GM20000 (cell line): ENCODE results near the gene ST6GALNAC3.

ENCODE experiments used
- DNase-seq: peaks from one replicate; pipeline ENCODE4 v3.0.0; 2012; ENCODE audit warnings: low spot score
- TF ChIP-seq, protein P1 (sequence below): IDR thresholded peaks from 2 replicates; pipeline ENCODE4 v1.5.1; 2012; ENCODE audit warnings: mild to moderate bottlenecking, control low read depth; ENCODE audit errors: extremely low read depth, missing control alignments

The ST6GALNAC3 gene

DNA sequence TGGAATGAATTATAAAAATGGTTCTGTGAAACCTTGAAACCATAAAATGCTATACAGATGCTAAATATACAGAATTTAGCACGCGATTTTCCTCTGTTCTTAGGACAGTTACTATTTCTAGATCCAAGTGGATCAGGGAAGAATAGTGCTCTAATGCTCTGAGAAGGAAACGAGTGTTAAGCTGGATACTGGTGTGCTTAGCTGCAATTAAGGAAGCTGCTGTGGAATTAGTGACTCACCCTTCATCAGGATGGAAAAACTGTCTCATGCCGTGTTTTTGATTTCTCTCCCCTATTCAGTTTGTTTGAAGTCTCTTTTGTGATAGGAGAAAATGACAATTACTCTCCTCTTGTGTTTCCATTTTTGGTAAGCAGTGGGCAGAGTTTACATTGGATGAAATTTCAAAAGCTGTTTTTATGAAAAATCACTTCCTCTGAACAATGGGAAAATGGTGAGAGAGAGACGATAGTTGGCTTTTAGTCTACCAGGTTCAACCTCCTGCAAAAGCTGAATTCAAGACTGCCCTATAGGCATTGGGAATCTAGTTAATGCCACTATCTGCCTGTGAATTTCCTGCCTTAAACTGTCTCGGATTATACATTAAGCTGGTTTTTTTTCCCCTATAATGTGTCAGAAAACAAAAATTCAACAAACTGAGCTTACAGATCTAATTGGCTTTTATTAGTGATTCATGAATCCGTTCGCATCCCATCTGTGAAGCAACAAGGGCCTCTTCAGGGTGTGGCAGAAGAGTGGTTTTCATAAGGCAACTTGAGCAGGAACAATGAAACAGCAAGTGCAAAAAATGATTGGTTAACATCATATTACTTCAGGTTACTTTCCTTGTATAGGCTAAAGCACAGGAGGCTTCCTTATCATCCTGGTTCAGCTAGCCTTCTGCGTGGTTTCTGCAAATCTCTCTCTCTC is 179.8 kb downstream of the ST6GALNAC3 start:
- TF ChIP-seq, protein P1, sequence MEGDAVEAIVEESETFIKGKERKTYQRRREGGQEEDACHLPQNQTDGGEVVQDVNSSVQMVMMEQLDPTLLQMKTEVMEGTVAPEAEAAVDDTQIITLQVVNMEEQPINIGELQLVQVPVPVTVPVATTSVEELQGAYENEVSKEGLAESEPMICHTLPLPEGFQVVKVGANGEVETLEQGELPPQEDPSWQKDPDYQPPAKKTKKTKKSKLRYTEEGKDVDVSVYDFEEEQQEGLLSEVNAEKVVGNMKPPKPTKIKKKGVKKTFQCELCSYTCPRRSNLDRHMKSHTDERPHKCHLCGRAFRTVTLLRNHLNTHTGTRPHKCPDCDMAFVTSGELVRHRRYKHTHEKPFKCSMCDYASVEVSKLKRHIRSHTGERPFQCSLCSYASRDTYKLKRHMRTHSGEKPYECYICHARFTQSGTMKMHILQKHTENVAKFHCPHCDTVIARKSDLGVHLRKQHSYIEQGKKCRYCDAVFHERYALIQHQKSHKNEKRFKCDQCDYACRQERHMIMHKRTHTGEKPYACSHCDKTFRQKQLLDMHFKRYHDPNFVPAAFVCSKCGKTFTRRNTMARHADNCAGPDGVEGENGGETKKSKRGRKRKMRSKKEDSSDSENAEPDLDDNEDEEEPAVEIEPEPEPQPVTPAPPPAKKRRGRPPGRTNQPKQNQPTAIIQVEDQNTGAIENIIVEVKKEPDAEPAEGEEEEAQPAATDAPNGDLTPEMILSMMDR = no peak
- no peak for DNase-seq

DNA sequence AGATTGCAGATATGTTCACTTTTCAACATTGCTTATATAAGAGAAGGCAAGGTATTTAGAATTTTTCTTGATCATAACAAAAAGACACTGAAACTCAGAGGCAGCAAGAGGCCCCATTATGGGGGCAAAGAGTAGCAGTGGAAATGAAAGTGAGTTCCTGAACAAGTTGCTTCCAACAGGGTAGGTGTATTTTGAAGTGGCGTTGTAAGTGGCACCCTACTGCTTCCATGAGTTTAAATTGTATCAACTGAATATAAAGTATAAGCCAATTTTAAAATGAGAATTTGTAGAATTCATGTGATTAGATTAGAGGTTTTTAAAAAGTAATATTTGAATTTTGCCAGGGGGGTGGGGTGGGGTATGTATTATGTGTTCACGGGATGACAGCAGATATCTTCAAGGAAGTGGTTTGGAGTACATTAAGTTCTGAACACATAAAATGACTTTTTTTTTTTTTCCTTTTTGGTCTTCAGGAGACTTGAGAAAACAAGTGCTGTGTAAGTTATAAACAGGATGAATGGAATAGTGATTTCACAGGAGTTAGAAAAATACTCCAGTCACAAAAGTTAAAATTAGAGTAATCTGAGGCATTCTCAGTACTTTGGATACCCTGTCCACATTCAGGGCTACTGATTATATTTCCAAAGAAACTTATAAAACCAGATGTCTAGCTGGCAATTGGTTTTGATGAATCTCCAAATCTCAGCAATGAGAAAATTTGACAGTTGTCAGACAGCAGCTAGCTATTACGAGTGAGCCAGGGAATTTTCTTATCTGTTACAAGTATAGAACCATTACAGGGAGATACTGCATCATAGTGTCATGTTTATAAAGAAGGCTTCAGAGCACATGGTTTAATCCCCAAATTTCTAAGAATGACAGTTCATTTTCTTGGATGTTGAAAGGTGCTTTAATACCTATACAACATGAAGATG is 182.0 kb downstream of the ST6GALNAC3 start:
- TF ChIP-seq, protein P1 = no peak
- no peak for DNase-seq

DNA sequence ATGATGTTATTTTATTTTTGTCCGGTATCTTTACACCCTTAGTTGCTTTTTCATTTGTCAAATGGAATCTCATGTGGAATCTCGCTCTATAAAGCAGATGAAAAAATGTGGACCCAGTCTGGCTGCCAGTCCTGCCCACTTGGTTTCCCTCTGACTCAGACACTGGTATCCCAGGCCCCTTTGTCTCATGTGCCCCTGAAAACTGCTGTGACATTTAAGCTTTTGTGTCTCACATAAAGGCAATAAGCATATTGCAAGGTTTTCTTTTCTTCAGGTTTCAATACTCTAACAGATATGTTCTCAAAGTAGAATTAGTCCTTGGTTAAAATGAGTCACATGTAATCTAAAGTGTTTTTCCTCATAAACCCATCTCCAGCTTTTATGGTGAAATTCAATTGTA is 183.3 kb downstream of the ST6GALNAC3 start:
- TF ChIP-seq, protein P1 = no peak
- DNase-seq = no peak

- TF ChIP-seq, protein P1 = no peak
- no peak for DNase-seq
Observed at GRCh38 chr1:76259270-76259669, 184.7 kb downstream of the ST6GALNAC3 start.

GRCh38 chr1:76260279-76260678 is 185.7 kb downstream of the ST6GALNAC3 start:
- no peak for DNase-seq
- TF ChIP-seq, protein P1 = no peak

DNA sequence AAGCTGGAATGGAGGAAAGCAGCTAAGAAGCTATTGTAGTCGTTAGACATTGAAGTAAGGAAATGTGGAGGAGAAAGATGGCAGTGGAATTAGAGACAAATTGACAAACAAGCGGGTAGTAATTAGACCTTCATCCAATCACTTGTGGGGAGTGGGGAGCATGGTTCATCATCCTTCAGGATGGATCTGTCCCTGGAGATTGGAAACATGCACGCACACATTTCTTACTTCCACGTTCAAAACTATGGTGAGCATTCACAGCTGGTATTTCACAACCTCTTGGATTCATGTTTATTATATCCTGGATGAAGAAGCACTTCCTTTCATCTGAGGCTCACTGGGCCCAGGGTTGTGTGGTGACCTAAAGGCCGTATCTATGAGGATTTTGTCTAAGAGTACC is 188.1 kb downstream of the ST6GALNAC3 start:
- TF ChIP-seq, protein P1 = no peak
- no peak for DNase-seq

DNA sequence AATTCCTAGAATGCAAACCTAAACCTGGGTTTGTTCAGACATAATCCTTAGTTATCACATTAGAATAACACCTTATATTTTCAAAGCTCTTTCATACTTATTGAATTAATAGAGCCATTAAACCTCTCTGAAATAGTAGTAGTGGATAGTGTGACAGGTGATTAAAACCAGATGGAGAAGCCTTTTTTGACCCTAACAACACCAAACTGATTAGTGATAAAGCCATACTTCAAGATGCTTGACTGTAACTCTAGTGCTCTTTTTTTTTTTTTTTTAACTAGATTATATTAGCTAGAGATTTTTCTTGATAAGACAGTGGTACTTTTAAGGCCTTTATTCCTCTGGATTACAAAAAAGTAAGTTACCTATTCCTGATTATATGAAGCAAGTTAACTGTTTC is 190.1 kb downstream of the ST6GALNAC3 start:
- DNase-seq = no peak
- TF ChIP-seq, protein P1 = no peak
